T-helper 22 cell (primary cell): ENCODE data around the gene MYO1D.
A peak's percentile ranks its signal among the peaks of the same experiment; 100 is the strongest.

Source experiments
- DNase-seq: peaks from one replicate; pipeline ENCODE4 v3.0.0-alpha.2; 2020; ENCODE audit warnings: low read depth

The MYO1D gene

DNA sequence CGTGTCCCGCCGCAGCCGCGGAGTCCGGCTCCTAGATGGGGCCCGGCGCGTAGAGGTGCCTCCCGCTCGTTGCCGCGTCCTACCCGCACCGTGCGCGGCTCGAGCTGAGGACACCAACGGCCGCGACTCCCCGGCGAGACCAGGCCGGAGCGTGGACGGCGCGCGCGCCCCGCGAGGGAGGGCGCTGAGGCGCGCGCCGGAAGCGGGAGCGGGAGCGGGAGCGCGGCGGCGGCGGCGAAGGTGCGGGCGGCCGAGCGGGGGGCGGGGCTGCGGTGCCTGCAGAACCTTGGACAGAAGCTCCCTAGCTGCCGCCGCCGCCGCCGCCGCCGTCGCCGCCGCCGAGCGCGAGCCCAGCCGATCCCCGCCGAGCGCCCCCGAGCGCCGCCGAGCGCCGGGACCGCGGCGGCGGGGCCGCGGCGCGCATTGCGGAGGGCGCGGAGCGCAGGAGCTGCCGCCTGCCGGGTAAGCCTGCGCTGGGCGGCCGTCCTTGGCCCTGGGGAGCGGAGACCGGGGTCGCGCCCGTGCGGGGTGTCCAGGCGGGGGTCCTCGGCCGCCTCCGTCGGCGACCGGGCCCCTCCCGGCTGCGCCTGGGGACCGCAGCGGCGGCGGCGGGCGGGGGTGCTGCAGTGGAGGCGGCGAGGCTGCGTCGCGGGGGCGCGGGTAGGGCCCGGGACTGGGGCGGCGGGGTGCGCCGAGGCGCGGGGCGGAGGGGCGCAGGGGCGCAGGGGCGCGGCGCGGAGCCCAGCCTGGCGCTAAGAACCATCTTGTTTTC lies 390.0 kb downstream of the MYO1D start, which contains the start of gene CDK5R1:
CDK5R1 (plus strand) TSS at position 293 of the 772 bp plus-strand sequence. CDS start 628 bp downstream, outside the sequence.
- DNase-seq: peak; percentile 57

- peak; percentile 57 for DNase-seq
Measured at GRCh38 chr17:32486111-32486700, 390.7 kb downstream of the MYO1D start.

DNA sequence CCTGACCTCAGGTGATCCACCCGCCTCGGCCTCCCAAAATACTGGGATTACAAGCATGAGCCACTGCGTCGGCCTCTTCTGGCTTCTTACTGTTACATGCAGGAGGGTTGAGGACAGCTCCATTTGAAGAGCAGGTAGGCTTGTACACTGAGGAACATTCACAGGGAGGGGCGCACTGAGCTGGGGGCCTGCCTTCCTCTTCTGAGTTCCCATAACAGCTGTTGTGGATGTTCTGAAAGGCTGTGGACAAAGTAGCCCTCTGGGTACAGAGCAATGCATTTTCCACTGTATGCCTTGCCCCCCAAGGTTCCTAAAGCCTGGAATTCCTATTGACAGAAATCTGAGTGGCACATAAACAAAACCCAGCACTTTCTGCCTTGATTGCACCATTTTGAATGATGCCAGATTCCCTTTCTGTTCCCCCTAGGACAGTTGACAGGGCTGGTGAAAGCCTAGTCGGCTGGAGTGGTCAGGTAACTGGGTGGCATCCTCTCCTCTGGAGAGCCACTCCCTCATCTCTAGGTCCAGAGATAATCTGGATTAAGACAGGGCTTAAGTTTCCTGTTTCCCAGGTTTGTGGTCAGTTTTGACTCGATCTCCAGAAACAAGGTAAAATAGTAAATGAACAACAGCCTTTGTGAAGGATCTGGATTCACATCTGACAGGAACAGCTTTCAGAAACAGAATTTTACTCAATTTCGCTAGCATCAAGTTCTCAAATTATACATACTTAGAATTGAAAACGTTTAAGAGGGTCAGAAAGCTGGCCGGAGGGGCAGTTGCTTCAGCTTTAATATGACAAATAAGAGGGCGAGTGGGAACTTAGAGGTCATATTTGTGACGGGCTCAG lies 391.4 kb downstream of the MYO1D start:
- DNase-seq: no peak

DNA sequence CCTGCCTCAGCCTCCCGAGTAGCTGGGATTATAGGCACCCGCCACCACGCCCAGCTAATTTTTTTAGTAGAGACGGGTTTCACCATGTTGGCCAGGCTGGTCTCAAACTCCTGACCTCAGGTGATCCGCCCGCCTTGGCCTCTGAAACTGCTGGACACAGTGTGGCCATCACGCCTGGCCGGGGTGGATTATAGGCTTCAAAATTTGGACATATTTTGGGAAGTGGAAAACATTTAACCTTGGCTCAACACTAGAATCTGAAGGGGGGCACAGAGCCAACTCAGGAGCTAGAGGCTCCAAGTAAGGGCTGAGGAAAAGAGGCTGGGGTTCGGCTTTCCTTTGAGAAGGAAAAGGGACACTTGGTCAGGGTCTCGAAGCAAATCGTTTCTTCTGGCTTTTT lies 392.3 kb downstream of the MYO1D start:
- no peak for DNase-seq

DNA sequence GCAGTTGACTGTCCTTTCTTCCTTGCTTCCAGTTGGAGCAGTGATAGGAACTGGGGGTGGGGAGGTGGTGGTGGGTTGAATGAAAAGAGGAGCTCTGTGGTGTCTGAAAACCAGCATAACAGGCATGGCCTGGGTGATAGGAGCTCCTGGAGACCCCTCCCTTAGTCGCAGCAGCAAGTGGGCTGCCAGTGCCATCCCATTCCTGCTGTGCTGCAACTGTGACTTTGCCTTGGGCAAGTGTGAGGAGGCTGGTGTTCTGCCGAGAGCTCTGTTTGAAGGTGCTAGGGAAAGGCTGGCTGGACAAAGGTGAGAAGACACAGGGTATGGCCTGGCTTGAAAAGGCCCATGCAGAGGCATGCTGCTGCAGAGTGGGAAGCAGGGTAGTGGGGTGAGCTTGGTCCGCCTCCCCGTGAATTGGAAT lies 392.9 kb downstream of the MYO1D start:
- no peak for DNase-seq

DNA sequence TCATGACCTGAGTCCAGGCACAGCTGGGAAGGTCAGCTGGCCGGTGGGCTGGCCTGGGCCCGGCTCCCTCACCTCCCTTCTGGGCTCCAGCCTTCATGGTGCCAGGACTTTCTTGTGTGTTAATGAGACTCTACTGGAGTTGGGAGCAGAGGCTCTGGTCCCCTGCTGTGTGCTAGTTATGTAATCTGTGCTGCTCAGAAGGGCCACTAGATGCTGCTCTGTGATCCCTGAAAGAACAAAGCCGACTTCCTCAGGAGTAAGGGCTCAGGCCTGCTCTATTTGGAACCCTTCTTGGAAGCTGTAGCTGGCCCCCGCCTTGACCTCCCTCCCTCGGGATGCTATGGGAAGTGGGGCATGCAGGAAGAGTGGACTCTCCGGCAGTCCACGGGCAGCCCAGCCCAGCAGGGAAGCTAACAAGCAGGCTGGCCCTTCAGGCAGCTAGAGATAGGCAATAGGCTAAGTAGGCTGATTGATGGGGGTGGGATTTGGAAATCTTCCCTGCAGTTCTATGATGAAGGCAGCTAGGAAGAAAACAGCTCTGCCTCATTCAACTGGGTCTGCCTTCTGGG lies 393.4 kb downstream of the MYO1D start:
- DNase-seq: no peak

DNA sequence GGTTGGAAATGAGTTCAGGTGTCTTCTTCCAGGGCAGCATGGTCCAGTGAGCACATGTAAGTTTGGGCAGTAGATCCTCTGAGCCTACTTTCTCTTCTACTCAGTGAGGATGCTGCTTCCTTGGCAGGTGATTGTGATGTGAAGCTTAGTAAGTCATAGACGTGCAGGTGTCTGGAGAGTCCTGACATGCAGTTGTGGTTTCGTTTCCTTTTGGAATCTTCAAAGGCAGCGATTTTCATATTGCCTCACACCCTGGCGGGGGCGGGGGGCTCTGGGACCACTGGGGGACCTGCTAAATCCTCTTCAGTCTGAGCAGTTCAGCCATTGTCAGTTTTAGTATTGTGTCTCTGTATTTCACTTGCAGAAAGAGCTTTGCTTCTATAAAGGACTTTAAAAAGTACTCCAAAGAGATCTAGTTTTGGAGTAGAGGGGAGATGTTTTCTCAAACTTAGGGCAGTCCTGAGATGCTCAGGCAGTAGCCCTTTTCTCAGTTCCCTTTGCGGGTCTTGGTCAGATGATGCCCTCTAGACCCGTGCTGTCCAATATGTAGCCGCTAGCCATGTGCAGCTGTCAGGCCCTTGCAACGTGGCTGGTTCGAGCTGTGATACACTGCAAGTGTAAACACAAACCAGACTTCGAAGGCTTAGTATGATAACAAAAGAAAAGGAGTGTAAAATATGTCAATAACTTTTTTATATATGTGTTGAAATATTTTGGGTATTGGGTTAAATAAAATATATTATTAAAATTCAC lies 394.2 kb downstream of the MYO1D start:
- no peak for DNase-seq

DNA sequence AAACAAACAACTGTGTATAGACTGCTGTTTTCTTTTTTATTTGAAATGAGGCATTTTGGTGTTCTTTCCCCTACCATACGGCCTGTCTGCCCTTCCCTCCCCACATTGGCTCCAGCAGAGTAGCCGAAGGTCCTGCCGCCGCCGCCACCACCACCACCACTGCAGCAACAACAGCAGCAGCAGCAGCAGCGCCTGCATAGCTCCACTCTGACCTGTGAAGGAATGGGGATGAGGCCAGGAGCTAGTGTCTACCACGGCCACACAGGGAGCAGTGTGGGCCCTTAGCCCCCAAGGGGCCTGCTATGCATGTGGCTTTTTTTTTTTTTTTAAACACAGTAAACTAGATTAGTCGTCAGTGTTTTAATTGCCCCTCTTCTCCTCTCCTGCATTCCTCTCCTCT lies 395.7 kb downstream of the MYO1D start:
- DNase-seq: no peak

- DNase-seq: no peak
Measured at GRCh38 chr17:32479074-32479617, 397.8 kb downstream of the MYO1D start.

DNA sequence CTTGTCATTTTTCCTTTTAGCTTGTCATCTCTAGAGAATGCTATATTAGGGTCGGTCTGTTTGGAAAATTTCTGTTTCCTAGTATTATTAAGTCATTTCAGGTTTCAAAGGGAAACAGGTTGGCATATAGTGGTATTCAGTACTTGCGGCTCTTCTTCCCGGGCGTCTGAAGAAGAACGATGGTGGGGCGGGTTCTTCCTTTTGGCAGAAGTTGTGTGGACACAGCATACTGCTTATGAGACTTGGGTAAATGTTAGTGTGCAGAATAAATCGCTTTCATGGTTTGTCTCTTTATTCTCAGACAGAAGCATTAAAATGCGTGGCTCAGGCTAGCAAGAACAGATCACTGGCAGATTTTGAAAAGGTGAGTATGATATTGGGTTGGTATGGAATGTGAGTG lies 399.7 kb downstream of the MYO1D start:
- no peak for DNase-seq

- no peak for DNase-seq
Measured at GRCh38 chr17:32475258-32475657, 401.7 kb downstream of the MYO1D start.

DNA sequence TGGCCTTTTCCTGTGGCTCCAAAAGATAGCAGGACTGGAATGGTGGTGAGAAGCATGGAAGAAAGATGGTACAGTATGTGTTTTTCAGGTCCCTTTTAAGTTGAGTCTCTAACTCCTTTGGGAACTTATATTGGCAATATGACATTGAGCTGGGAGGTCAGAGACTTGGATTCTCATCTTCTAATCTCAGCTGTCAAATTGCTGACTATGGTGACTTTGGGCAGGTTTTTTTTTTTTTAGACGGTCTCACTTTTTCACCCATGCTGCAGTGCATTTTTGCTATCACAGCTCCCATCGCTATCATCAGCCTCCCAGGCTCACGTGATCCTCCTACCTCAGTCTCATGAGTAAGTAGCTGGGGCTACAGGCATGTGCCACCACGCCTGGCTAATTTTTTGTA lies 405.3 kb downstream of the MYO1D start:
- no peak for DNase-seq

- no peak for DNase-seq
Measured at GRCh38 chr17:32470405-32471167, 406.3 kb downstream of the MYO1D start.

GRCh38 chr17:32467949-32468348 lies 409.0 kb downstream of the MYO1D start:
- no peak for DNase-seq

DNA sequence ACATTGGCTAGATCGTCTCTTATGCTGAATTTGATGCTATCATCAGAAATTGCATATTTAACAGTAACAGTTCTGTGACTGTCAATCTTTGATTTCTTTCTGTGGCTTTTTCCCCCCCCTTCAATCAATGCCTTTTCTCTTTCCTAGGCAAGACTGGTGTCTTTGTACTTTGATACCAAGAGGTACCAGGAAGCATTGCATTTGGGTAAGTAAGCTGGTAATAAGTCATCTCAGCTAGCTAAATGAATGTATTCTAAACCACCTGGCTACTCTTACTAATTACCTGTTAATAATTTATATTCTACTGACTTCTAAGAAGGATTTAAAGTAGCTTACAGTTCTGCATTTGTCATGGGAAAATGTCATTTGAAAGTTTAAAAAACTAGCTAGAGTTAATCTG lies 412.6 kb downstream of the MYO1D start:
- no peak for DNase-seq

- no peak for DNase-seq
Measured at GRCh38 chr17:32463304-32463703, 413.6 kb downstream of the MYO1D start.

DNA sequence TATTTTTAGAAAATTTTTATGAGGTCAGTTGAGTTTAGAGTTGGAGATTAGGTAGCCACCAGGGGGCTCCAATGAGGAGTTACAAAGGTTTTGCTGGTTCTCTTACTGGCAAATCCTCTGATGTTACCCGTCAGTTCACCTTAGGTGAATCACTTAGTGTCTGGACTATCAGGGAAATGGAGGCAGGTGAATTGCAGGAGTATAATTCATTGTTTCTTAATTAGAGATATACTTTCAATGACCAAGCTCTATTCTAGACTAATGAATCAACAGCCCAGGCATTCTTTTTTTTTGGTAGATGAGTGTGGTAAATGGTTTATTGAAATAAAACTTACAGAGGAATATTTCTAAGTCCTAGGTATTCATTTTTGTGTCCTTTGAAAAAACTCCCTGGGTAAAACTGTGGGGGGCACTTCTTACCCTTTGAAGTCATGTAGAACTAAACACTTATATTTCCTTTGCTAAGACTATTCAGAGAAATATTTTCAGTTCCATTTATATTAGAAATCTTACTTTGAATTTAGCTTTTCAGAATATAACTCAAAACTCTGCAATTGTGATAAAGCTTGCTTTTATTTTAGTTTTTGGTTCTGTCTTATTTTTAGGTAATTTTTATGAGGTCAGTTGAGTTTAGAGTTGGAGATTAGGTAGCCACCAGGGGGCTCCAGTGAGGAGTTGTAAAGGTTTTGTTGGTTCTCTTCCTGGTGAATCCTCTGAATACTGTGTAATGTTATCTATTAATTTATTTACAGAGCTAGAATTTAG lies 414.9 kb downstream of the MYO1D start:
- DNase-seq: peak; percentile 12

DNA sequence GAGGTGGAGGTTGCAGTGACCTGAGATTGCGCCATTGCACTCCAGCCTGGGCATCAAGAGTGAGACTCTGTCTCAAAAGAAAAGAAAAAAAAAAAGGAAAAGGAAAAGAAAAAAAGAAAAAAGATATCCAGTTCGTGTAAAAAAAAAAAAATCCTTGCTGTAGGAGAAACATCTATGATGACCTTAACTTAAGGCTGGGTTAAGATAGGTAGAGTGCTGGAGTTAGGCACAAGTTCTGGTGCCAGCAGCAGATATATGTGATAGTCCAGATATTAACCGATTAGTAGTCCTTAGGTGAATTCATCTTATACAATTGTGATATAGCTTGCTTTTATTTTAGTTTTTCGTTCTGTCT lies 415.4 kb downstream of the MYO1D start:
- no peak for DNase-seq

DNA sequence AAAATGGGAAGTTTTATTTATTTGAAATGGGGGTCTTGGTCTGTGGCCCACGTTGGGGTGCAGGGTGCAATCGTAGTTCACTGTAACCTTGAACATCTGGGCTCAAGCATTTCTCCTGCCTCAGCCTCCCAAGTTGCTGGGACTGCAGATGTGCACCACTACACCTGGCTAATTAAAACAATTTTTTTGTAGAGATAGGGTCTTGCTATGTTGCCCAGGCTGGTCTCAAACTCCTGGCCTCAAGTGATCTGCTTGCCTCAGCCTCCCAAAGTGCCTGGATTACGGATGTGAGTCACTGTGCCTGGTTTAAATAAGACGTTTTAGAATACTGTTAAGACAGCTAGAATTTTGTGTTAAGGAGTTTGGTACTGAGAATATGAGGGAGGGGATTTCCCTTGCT lies 416.9 kb downstream of the MYO1D start:
- no peak for DNase-seq

DNA sequence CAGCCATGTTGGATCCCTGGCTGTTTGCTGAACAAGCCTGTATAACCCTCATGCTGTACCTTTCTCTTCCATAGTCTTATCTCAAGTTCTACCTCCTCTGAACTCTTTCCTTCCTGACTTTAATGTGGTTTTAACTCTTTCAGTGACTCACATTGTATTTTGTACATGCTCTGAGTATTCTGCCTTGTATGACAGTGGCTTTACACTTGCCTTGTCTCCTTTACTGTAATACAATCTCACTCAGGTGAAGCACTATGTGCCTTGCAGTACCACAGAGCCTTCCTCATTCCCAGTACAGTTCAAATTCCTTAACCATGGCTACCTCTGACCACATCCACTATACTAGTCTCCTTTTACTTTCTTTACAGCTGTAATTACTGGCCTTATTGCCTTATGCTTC lies 418.6 kb downstream of the MYO1D start:
- DNase-seq: no peak
